ENCODE results near the gene TMEM266.

Gene TMEM266

GRCh38 chr15:76116138-76116885 lies 56.5 kb downstream of the TMEM266 start:
- no peak for DNase-seq (ENCODE audit: extremely low spot score)
- ChIA-PET POLR2A (interaction anchor here (0.6 kb wide), 1 partner anchor 214 kb away, joined by 3 read pairs; no protein-coding TSS in a partner anchor), CTCF (interaction anchor here (1.2 to 1.6 kb wide), 3 partner anchors 22 to 75 kb away, joined by 3 to 4 read pairs (median 3); no protein-coding TSS in a partner anchor)
- TF ChIP-seq CTCF (IDR thresholded peaks at IDR 0.05; ENCODE audit: control extremely low read depth, extremely low read depth, low read depth, missing control alignments), result no peak

DNA sequence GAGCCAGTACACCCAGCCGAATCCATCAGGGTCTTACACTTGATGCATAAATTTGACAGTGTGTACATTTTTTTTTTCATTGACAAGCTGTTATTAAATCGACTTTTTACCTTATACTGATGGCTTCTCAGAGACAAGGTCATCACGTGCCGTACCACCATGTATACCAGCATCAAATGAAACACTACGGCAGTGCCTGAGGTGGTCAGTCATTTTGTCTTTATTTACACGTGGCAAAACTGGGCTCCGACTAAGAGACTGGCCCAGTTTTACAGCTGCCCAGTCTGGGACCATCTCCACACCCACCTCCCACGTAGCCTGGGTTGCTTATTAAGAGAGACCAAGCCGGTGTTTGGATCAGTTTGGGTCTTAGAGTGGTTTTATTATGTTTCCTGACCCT lies 57.4 kb downstream of the TMEM266 start:
- DNase-seq (ENCODE audit: extremely low spot score), result no peak
- TF ChIP-seq CTCF (IDR thresholded peaks at IDR 0.05; ENCODE audit: control extremely low read depth, extremely low read depth, low read depth, missing control alignments), result no peak
- POLR2A ChIA-PET, result no interaction called here
- CTCF ChIA-PET, result interaction anchor here (1.2 to 1.6 kb wide), 2 partner anchors 22 to 23 kb away, joined by 3 to 4 read pairs; no protein-coding TSS in a partner anchor

GRCh38 chr15:76118767-76119166 lies 59.0 kb downstream of the TMEM266 start:
- ChIA-PET POLR2A (no interaction called here), CTCF (interaction anchor here (1.1 kb wide), 1 partner anchor 22 kb away, joined by 3 read pairs; no protein-coding TSS in a partner anchor)
- TF ChIP-seq CTCF (IDR thresholded peaks at IDR 0.05; ENCODE audit: control extremely low read depth, extremely low read depth, low read depth, missing control alignments), result no peak
- no peak for DNase-seq (ENCODE audit: extremely low spot score)

DNA sequence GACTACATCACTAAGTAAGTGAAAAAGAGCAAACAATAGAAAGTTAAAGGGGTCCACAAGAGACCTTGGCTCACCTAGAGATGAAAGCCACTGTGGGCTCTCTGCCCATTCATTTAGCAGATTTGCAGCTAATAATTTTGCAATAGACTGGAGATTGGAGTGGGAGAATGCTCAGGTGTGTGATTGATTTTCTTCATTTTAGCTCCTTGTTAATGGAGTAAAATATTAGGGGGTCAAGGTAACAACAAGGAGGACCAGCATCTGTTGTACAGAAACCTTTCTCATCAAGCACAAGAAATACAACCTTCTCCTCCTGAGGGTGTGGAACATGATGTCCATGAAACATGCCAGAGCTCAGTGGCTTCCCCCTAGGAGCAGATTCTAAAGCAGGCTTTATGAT lies 63.2 kb downstream of the TMEM266 start:
- DNase-seq (ENCODE audit: extremely low spot score), result no peak
- POLR2A ChIA-PET, result no interaction called here
- no peak for TF ChIP-seq CTCF (IDR thresholded peaks at IDR 0.05; ENCODE audit: control extremely low read depth, extremely low read depth, low read depth, missing control alignments)
- CTCF ChIA-PET, result interaction anchor here (1.3 to 1.8 kb wide), 3 partner anchors 16 to 28 kb away, joined by 4 read pairs; no protein-coding TSS in a partner anchor

- POLR2A ChIA-PET, result no interaction called here
- TF ChIP-seq CTCF (IDR thresholded peaks at IDR 0.05; ENCODE audit: control extremely low read depth, extremely low read depth, low read depth, missing control alignments), result no peak
- CTCF ChIA-PET, result interaction anchor here (1.1 to 6.4 kb wide), 5 partner anchors 13 to 70 kb away, joined by 4 to 40 read pairs (median 4); no protein-coding TSS in a partner anchor
- DNase-seq (ENCODE audit: extremely low spot score), result no peak
Observed at GRCh38 chr15:76127169-76127568, 67.4 kb downstream of the TMEM266 start.

DNA sequence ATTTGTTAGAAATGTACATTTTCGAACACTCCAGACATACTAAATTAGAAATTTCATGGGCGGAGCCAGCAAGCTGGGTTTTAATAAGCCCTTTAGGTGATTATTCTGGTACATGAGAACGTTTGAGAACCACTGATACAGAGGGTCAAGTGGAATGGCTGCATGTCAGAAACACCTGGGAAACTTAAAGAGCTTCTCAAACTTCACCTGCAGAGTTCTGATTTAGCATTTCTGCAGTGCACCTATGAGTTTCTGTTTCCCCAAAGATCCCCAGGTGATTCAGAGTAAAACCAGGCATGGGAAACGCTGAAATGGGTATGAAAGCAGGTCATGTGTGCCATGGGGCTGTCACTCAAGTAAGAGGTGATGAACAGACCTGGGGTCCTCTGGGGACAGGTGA lies 68.1 kb downstream of the TMEM266 start:
- no peak for DNase-seq (ENCODE audit: extremely low spot score)
- CTCF ChIA-PET, result interaction anchor here (1.1 to 6.4 kb wide), 4 partner anchors 12 to 71 kb away, joined by 4 to 40 read pairs (median 4); no protein-coding TSS in a partner anchor
- TF ChIP-seq CTCF (IDR thresholded peaks at IDR 0.05; ENCODE audit: control extremely low read depth, extremely low read depth, low read depth, missing control alignments), result no peak
- POLR2A ChIA-PET, result no interaction called here
